ENCODE measurements around the gene PROZ.

PROZ gene

DNA sequence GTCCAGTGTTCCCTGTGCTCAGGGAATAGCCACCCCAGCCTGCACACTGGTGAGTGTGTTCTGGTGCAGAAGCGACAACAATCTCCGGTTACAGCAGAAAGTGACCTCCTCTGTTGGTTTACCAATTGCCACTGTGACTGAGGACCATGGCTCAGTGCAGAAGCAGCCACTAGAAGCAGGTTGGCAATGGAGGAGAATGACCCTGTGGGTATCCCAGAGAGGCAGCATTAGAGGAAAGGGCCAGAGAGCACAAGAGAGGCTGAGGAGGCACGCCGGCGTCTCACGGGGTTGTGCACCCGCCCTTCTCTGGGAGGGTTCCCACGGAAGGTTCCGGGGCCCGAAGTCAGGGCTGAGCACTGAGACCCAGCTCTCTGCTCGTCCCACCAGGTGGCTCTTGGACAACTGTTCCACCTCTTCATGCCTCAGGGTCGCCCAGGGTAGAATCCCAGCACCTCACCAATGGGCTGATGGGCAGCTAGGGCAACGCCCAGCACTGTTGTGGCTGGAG is 14.0 kb downstream of the PROZ start:
- TF ChIP-seq, protein P1, sequence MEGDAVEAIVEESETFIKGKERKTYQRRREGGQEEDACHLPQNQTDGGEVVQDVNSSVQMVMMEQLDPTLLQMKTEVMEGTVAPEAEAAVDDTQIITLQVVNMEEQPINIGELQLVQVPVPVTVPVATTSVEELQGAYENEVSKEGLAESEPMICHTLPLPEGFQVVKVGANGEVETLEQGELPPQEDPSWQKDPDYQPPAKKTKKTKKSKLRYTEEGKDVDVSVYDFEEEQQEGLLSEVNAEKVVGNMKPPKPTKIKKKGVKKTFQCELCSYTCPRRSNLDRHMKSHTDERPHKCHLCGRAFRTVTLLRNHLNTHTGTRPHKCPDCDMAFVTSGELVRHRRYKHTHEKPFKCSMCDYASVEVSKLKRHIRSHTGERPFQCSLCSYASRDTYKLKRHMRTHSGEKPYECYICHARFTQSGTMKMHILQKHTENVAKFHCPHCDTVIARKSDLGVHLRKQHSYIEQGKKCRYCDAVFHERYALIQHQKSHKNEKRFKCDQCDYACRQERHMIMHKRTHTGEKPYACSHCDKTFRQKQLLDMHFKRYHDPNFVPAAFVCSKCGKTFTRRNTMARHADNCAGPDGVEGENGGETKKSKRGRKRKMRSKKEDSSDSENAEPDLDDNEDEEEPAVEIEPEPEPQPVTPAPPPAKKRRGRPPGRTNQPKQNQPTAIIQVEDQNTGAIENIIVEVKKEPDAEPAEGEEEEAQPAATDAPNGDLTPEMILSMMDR (IDR thresholded peaks at IDR 0.05; ENCODE audit: borderline replicate concordance, insufficient read depth, low read depth, low read length), result no peak
- H3K4me3 ChIP-seq (ENCODE audit: low read depth, low read length), result no peak overlapping the region

DNA sequence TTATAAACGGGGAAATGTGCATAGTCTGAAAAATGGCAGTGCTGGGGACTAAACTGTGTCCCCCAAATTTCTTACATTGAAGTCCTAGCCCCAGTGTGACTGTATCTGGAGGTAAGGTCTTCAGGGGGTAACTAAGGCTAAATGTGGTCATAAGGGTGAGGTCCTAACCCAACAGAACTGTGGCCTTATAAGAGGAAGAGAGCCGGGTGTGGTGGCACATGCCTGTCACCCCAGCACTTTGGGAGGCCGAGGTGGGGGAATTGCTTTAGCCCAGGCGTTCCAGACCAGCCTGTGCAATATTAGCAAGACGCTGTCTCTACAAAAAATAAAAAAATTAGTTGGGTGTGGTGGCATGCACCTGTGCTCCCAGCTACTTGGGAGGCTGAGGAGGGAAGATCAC is 17.8 kb downstream of the PROZ start:
- TF ChIP-seq, protein P1 (IDR thresholded peaks at IDR 0.05; ENCODE audit: borderline replicate concordance, insufficient read depth, low read depth, low read length), result no peak
- H3K4me3 ChIP-seq (ENCODE audit: low read depth, low read length), result no peak overlapping the region

DNA sequence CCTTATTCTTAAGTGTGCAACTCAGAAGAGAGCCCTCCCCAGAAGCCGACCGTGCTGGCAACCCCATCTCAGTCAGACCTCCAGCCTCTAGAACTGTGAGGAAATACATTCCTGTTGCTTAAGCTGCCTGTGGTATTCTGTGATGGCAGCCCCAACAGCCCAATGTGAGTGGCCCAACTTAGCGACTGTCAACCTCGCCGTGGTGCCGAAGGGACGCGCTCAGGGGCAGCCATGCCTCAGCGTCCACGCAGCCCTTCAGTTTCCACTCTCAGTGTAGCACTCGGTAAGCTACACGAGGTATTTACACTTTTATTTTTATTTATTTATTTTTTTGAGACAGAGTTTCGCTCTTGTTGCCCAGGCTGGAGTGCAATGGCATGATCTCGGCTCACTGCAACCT is 18.4 kb downstream of the PROZ start:
- no peak overlapping the region for H3K4me3 ChIP-seq (ENCODE audit: low read depth, low read length)
- TF ChIP-seq, protein P1 (IDR thresholded peaks at IDR 0.05; ENCODE audit: borderline replicate concordance, insufficient read depth, low read depth, low read length), result no peak

DNA sequence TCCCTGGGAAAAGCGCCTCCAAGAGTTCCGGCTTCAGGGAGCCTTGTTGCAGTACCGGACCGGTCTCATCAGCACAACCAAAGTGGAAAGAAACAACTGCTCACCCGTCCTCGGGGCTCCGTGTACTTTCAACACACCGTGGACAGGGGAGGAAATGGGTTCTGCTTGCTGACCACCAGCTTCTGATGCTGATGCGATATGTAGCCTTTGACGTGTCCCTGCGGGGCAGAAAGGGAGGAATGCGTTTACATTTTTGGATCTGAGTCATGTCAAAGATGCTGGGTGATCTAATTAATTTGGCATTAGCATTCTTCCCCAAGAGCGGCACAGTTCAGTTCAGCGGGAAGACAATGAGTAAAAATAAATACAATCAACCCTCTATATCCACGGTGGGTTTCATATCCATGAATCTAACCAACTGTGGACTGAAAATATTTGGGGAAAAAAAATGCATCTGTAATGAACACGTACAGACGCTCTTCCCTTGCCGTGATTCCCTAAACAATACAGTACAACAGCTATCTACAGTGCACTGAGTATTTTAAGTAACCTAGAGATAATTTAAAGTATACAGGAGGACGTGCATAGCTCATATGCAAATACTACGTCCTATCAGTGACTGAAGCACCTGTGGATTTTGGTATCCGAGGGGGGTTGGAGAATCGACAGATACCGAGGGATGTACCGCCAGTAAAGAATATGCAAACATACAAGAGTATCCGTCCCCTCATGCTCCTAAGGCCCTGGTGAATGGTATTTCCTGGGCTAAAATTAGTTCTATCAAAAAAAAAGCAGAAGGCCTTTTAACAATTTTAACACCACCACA is 19.8 kb downstream of the PROZ start:
- TF ChIP-seq, protein P1 (IDR thresholded peaks at IDR 0.05; ENCODE audit: borderline replicate concordance, insufficient read depth, low read depth, low read length), result no peak
- H3K4me3 ChIP-seq (ENCODE audit: low read depth, low read length), result no peak overlapping the region

DNA sequence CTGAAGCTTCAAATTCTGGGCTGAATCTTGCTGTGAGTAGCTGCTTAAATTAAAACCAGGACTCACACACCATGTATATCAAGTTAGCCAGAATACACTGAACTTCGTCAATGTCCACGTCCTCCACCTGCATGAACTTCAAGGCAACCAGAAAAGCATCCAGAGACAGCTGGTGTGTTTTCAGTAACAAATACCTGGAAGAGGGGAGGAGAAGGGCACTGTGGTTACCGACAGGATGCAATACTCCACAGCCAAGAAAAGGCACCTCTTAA is 20.4 kb downstream of the PROZ start:
- H3K4me3 ChIP-seq (ENCODE audit: low read depth, low read length), result no peak overlapping the region
- TF ChIP-seq, protein P1 (IDR thresholded peaks at IDR 0.05; ENCODE audit: borderline replicate concordance, insufficient read depth, low read depth, low read length), result no peak

DNA sequence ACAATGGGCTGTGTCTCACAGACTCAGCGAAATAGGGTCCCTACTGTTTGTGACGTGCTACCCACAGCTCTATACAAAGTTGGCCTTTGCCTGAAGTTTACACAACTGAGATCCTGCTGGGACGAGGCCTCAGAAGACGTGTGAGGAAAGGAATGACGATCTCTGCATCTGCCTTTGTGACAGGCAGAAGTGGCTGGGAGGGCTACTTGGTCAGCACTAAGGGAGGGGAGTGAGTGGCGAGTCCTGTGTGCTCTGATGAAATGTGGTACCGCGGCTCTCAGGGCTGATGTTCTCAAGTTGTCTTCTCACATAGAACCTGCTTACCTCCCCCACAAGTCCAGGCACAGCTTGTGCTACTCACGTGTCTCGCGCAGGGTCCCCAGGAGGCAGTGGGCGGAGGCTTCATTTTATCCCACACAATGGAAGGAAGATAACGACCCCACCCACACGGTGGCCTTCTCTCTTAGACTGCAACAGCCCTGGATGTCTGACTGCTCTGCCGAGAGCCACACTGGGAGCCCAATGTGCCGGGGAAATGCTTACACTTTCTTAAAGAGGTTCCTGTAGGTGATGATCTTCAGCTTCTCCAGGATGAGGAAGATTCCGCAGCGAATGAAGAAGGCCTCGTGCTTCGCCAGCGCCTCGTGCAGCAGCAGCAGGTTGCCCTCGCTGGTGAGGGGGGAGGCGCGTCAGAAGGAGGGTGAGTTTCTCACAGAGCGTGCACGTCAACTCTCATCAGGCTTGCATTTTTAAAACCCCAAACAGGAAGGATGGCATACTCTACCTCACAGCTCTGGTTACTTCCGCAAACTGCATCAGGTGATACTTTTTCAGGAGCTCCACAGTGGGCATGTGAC is 21.2 kb downstream of the PROZ start:
- TF ChIP-seq, protein P1 (IDR thresholded peaks at IDR 0.05; ENCODE audit: borderline replicate concordance, insufficient read depth, low read depth, low read length), result no peak
- H3K4me3 ChIP-seq (ENCODE audit: low read depth, low read length), result no peak overlapping the region

All from GM12875 (cell line).